Neural progenitor cell (in vitro differentiated cells): Measurements from ENCODE around the gene BMPR1A. TPM values are rescaled to one million over a fixed set of nuclear protein-coding genes. Genes with fewer than 3 reads are reported as not detected.

Source experiments
- DNase-seq: peaks from one replicate; pipeline ENCODE4 v3.0.0-alpha.2; 2016; ENCODE audit warnings: low spot score
- H2AFZ ChIP-seq: fragments of 200-600 bp; sonication (generic); replicated peaks from 2 replicates; pipeline ENCODE4 v1.6.1; 2016; ENCODE audit warnings: antibody characterized with exemption
- H3F3A ChIP-seq: fragments of 200-600 bp; sonication (generic); 2 replicates; pipeline ENCODE4 v1.6.1; 2016; ENCODE audit warnings: antibody characterized with exemption, low read depth
- H3K27ac ChIP-seq: fragments of 200-600 bp; sonication (generic); 2 replicates; pipeline ENCODE4 v1.5.1; 2016; ENCODE audit warnings: mild to moderate bottlenecking
- H3K27me3 ChIP-seq: fragments of 200-600 bp; sonication (generic); 2 replicates; pipeline ENCODE4 v1.6.1; 2016; ENCODE audit warnings: mild to moderate bottlenecking, moderate library complexity
- H3K36me3 ChIP-seq: fragments of 200-600 bp; sonication (generic); 2 replicates; pipeline ENCODE4 v1.5.1; 2016
- H3K4me1 ChIP-seq: fragments of 200-600 bp; sonication (generic); 2 replicates; pipeline ENCODE4 v1.6.1; 2016; ENCODE audit warnings: mixed run types
- H3K4me2 ChIP-seq: fragments of 200-600 bp; sonication (generic); 2 replicates; pipeline ENCODE4 v1.6.1; 2016
- H3K4me3 ChIP-seq: fragments of 200-600 bp; sonication (generic); 2 replicates; pipeline ENCODE4 v1.5.1; 2016
- H3K79me2 ChIP-seq: fragments of 200-600 bp; sonication (generic); 2 replicates; pipeline ENCODE4 v1.6.1; 2016; ENCODE audit warnings: low read depth
- H3K9ac ChIP-seq: fragments of 200-600 bp; sonication (generic); 2 replicates; pipeline ENCODE4 v1.6.1; 2016
- H3K9me3 ChIP-seq: fragments of 200-600 bp; sonication (generic); 2 replicates; pipeline ENCODE4 v1.5.1; 2016; ENCODE audit warnings: low read depth
- H4K20me1 ChIP-seq: fragments of 200-600 bp; sonication (generic); 2 replicates; pipeline ENCODE4 v1.6.1; 2016; ENCODE audit warnings: low read depth
- H3K27ac Mint-ChIP-seq: 3 replicates; pipeline ENCODE4 v1.8.0; 2021; ENCODE audit warnings: mixed read lengths
- H3K27me3 Mint-ChIP-seq: 2 replicates; pipeline ENCODE4 v1.8.0; 2022; ENCODE audit warnings: low read depth, mild to moderate bottlenecking, inconsistent platforms, moderate library complexity, mixed read lengths; ENCODE audit not compliant: insufficient read depth
- H3K36me3 Mint-ChIP-seq: 3 replicates; pipeline ENCODE4 v1.8.0; 2021; ENCODE audit warnings: mixed read lengths
- H3K4me1 Mint-ChIP-seq: 3 replicates; pipeline ENCODE4 v1.8.0; 2021; ENCODE audit warnings: mixed read lengths
- H3K4me3 Mint-ChIP-seq: 3 replicates; pipeline ENCODE4 v1.8.0; 2021; ENCODE audit warnings: mild to moderate bottlenecking, moderate library complexity, mixed read lengths
- H3K9me3 Mint-ChIP-seq: 3 replicates; pipeline ENCODE4 v1.8.0; 2020; ENCODE audit warnings: mixed read lengths
- CTCF ChIP-seq: fragments of 200-600 bp; sonication (generic); IDR thresholded peaks from 2 replicates; pipeline ENCODE4 v1.5.1; 2017; ENCODE audit warnings: antibody characterized with exemption, mild to moderate bottlenecking
- EZH2 ChIP-seq: fragments of 200-600 bp; sonication (generic); IDR thresholded peaks from 2 replicates; pipeline ENCODE4 v1.6.1; 2017; ENCODE audit warnings: antibody characterized with exemption, mild to moderate bottlenecking, moderate library complexity
- EZH2phosphoT487 ChIP-seq: fragments of 200-600 bp; sonication (generic); IDR thresholded peaks from 2 replicates; pipeline ENCODE4 v1.6.1; 2017; ENCODE audit warnings: antibody characterized with exemption
- total RNA-seq: library from RNA; depleted of rRNA; stranded (reverse); fragments of >200 nt; gene quantifications from 2 replicates; pipeline ENCODE4 v1.2.3, GENCODE V29; 2015; ENCODE audit warnings: low replicate concordance

Gene BMPR1A
- total RNA-seq, 1 donor from 2014 or later: 76.2 TPM

- no peaks in the 10 kb centered on the region for H3K9me3 ChIP-seq
- no peak overlapping the region for H3K4me3 ChIP-seq
- Mint-ChIP-seq H3K27me3 (peaks cover 2% of the 10 kb centered on the region), H3K36me3 (no peaks in the 10 kb centered on the region), H3K9me3 (no peaks in the 10 kb centered on the region), H3K27ac (peak overlapping the region; percentile 74), H3K4me1 (peaks cover 34% of the 10 kb centered on the region), H3K4me3 (no peak overlapping the region)
- H3K4me1 ChIP-seq: peaks cover 14% of the 10 kb centered on the region
- DNase-seq: no peak
- no peak overlapping the region for H2AFZ ChIP-seq
- TF ChIP-seq EZH2phosphoT487 (no peak), EZH2 (no peak), CTCF (no peak)
- no peaks in the 10 kb centered on the region for H3K27me3 ChIP-seq
- no peaks in the 10 kb centered on the region for H3K36me3 ChIP-seq
- H3K9ac ChIP-seq: no peak overlapping the region
- H3K79me2 ChIP-seq: no peaks in the 10 kb centered on the region
- no peak overlapping the region for H3K27ac ChIP-seq
- no peak overlapping the region for H3K4me2 ChIP-seq
- H4K20me1 ChIP-seq: no peaks in the 10 kb centered on the region
- H3F3A ChIP-seq: no peaks in the 10 kb centered on the region
Observed at GRCh38 chr10:86962136-86962980, 205.9 kb downstream of the BMPR1A start.

- H3K27me3 Mint-ChIP-seq: peaks cover 2% of the 10 kb centered on the region
- H3K4me2 ChIP-seq: no peak overlapping the region
Observed at GRCh38 chr10:86962981-86963310, 206.5 kb downstream of the BMPR1A start.

DNA sequence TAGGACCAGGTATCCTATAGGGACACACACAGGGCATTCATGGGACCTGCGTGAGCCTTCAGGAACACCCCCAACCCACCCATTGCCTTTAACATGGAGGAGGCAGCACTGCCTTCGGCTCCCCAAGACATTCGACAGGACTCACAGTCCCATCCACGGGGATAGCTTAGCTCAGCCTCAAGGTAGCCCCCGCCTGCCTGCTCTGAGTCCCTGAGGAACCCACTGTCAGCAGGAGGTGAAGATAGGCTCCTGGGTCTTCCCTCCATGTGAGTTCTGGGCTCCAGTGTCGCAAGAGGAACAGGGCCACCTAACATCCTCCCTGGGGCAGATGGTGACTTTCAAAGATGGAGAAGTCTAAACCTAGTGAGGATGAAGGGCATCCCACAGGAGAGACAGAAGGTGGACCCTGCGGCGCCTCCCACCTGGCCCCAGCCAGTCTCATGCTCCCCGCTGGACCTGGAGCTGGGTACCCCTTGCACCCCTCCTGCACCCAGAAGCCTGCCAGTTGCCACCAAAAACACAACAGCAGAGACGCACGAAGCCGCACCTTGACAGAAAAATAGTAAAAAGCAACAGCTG is 207.0 kb downstream of the BMPR1A start:
- Histone ChIP-seq H3K4me3 (no peak overlapping the region), H3K4me2 (no peak overlapping the region), H4K20me1 (no peaks in the 10 kb centered on the region), H3K27ac (no peak overlapping the region), H3F3A (no peaks in the 10 kb centered on the region), H3K36me3 (no peaks in the 10 kb centered on the region), H3K79me2 (no peaks in the 10 kb centered on the region), H2AFZ (no peak overlapping the region), H3K27me3 (no peaks in the 10 kb centered on the region), H3K4me1 (peaks cover 14% of the 10 kb centered on the region), H3K9ac (no peak overlapping the region), H3K9me3 (no peaks in the 10 kb centered on the region)
- Mint-ChIP-seq H3K27me3 (peaks cover 2% of the 10 kb centered on the region), H3K27ac (no peak overlapping the region), H3K9me3 (no peaks in the 10 kb centered on the region), H3K4me1 (peaks cover 31% of the 10 kb centered on the region), H3K4me3 (no peak overlapping the region), H3K36me3 (no peaks in the 10 kb centered on the region)
- DNase-seq: no peak
- TF ChIP-seq EZH2phosphoT487 (no peak), CTCF (no peak), EZH2 (no peak)

More at GRCh38 chr10:86962981-86963310, 206.5 kb downstream of the BMPR1A start:
- TF ChIP-seq EZH2phosphoT487: no peak
- TF ChIP-seq CTCF: no peak
- no peak for TF ChIP-seq EZH2
- peaks cover 32% of the 10 kb centered on the region for H3K4me1 Mint-ChIP-seq
- no peak overlapping the region for H3K27ac Mint-ChIP-seq
- Histone ChIP-seq H3K9me3 (no peaks in the 10 kb centered on the region), H3K4me3 (no peak overlapping the region), H3K27me3 (no peaks in the 10 kb centered on the region), H3K36me3 (no peaks in the 10 kb centered on the region), H3K4me1 (peaks cover 14% of the 10 kb centered on the region), H3K27ac (no peak overlapping the region), H3F3A (no peaks in the 10 kb centered on the region), H3K9ac (no peak overlapping the region), H4K20me1 (no peaks in the 10 kb centered on the region), H2AFZ (no peak overlapping the region), H3K79me2 (no peaks in the 10 kb centered on the region)
- no peak overlapping the region for H3K4me3 Mint-ChIP-seq
- no peak for DNase-seq
- H3K9me3 Mint-ChIP-seq: no peaks in the 10 kb centered on the region
- H3K36me3 Mint-ChIP-seq: no peaks in the 10 kb centered on the region
